ENCODE results near the gene BLTP2.
"Not testable (repeated sequence)": the region's sequence is repeated elsewhere in the genome, so short reads cannot be mapped to it uniquely, and the experiment has no call there.

BLTP2 gene

GRCh38 chr17:28645576-28645939 is 600 bp upstream of the BLTP2 start:
- FAIRE-seq, result no peak

- no peak for FAIRE-seq
Observed at GRCh38 chr17:28643983-28644786, 773 bp downstream of the BLTP2 start.

GRCh38 chr17:28641579-28641978 is 3.4 kb downstream of the BLTP2 start:
- no peak for FAIRE-seq

GRCh38 chr17:28635506-28635905 is 9.5 kb downstream of the BLTP2 start:
- FAIRE-seq, result no peak

GRCh38 chr17:28634206-28634865 is 10.6 kb downstream of the BLTP2 start:
- no peak for FAIRE-seq

GRCh38 chr17:28626818-28627217 is 18.1 kb downstream of the BLTP2 start:
- FAIRE-seq, result no peak

- no peak for FAIRE-seq
Observed at GRCh38 chr17:28624148-28624547, 20.8 kb downstream of the BLTP2 start.

GRCh38 chr17:28623696-28624095 is 21.3 kb downstream of the BLTP2 start:
- no peak for FAIRE-seq

GRCh38 chr17:28622186-28622585 is 22.8 kb downstream of the BLTP2 start:
- FAIRE-seq, result no peak

- FAIRE-seq, result no peak
Observed at GRCh38 chr17:28620010-28620409, 24.9 kb downstream of the BLTP2 start.

GRCh38 chr17:28618464-28618863 is 26.5 kb downstream of the BLTP2 start:
- no peak for FAIRE-seq

GRCh38 chr17:28616281-28616680 is 28.7 kb downstream of the BLTP2 start:
- FAIRE-seq, result no peak

- FAIRE-seq, result no peak
Observed at GRCh38 chr17:28615260-28615940, 29.6 kb downstream of the BLTP2 start.

- no peak for FAIRE-seq
Observed at GRCh38 chr17:28613931-28614381, 31.0 kb downstream of the BLTP2 start, which contains the start of gene RSKR. TSS of gene RSKR (minus strand) at chr17:28614185. CDS start at chr17:28614161, 24 bp downstream.

- no peak for FAIRE-seq
Observed at GRCh38 chr17:28612936-28613872, 31.8 kb downstream of the BLTP2 start.

GRCh38 chr17:28612531-28612930 is 32.4 kb downstream of the BLTP2 start:
- FAIRE-seq, result no peak

- no peak for FAIRE-seq
Observed at GRCh38 chr17:28610376-28610775, 34.6 kb downstream of the BLTP2 start.

GRCh38 chr17:28604031-28604430 is 40.9 kb downstream of the BLTP2 start:
- FAIRE-seq, result not testable (repeated sequence)

- no peak for FAIRE-seq
Observed at GRCh38 chr17:28599311-28600184, 45.4 kb downstream of the BLTP2 start.

- FAIRE-seq, result no peak
Observed at GRCh38 chr17:28598799-28599310, 46.1 kb downstream of the BLTP2 start, which contains the start of gene SPAG5. TSS of gene SPAG5 (minus strand) at chr17:28599025. CDS start at chr17:28598946, 79 bp downstream.

- no peak for FAIRE-seq
Observed at GRCh38 chr17:28598389-28598788, 46.6 kb downstream of the BLTP2 start.
